Muscle layer of duodenum (tissue), 2 donors: ENCODE data around the gene SALL4.

Experiments used
- H3K27ac ChIP-seq: one replicate; pipeline ENCODE4 v1.7.0; 2013; ENCODE audit warnings: mild to moderate bottlenecking, low read length
- H3K27me3 ChIP-seq: one replicate; pipeline ENCODE4 v1.7.0; 2013; ENCODE audit warnings: low read depth, mild to moderate bottlenecking, control low read depth, low read length
- H3K36me3 ChIP-seq, 2 donors: one replicate each; pipeline ENCODE4 v1.7.0; 2013; ENCODE audit warnings: low read length in 2 of 2, control low read depth in 1 of 2, mild to moderate bottlenecking in 1 of 2; ENCODE audit not compliant: insufficient read depth in 2 of 2, control insufficient read depth in 1 of 2
- H3K4me1 ChIP-seq, 2 donors: one replicate each; pipeline ENCODE4 v1.7.0; 2013; ENCODE audit warnings: low read length in 2 of 2, mild to moderate bottlenecking in 2 of 2, control low read depth in 1 of 2, moderate library complexity in 1 of 2; ENCODE audit not compliant: insufficient read depth in 2 of 2, control insufficient read depth in 1 of 2
- H3K4me3 ChIP-seq, 2 donors: one replicate each; pipeline ENCODE4 v1.7.0; 2013; ENCODE audit warnings: low read length in 2 of 2, low read depth in 1 of 2, mild to moderate bottlenecking in 1 of 2
- H3K9me3 ChIP-seq, 2 donors: one replicate each; pipeline ENCODE4 v1.7.0; 2013; ENCODE audit warnings: low read length in 2 of 2, control low read depth in 1 of 2, mild to moderate bottlenecking in 1 of 2; ENCODE audit not compliant: control insufficient read depth in 1 of 2
- donor health status: healthy.

Gene SALL4

DNA sequence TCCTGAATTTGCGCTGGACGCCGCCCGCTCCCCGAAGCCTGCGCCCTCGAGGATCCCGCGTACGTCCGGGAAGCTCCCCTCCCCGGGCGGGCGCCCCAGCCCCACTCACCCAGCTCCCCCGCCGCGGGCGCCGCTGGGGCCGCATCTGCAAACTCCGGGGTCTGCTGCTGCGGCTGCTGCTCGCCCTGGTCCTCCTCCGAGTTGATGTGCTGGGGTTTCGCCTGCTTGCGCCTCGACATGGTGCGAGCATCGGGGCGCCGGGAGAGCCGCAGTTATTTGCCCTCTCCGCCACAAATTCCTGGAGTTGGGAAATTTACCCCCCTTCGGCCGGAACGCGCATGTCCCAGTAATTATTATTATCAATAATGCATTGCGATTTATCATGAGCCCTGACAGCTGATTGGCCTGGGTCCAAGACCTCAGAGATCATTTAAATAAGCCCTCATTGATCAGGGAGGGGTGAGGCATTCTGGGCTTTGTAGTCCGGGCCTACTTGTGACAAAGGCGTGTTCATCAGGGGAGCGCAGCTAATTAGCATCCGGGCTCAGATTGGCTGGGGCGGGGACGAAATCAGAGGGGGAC is at the start of gene SALL4:
TSS of gene SALL4 (minus strand) at position 352 of the 582 bp plus-strand sequence. CDS start at position 239, 113 bp downstream.
- Histone ChIP-seq H3K27me3 (peaks cover 31% of the 10 kb centered on the region), H3K9me3 (no peaks in the 10 kb centered on the region), H3K36me3 (no peaks in the 10 kb centered on the region), H3K4me3 (peak within 1 kb of the TSS; percentile 54 to 59), H3K27ac (no peak within 1 kb of the TSS), H3K4me1 (peaks cover 0 to 25% of the 10 kb centered on the region in 2 donors)

DNA sequence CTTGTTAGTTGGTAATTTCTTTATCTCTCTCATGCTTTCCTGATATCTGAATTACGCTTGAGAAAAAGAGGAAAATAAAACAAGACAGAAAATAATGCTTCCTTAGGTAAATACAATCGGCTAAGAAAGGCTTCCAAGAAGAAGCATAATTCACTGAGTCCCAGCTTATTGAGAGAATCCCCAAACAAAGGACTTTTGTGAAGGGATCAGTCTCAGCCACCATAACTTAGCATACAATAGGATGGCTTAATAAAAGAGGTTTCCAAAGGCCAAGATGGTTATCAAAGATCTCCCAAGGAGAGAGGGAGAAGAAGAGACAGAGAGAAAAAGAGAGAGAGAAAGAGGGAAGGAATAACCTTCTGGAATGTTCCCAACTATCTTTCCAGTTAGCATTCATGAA is 46.0 kb upstream of the SALL4 start:
- Histone ChIP-seq H3K27ac (no peak overlapping the region), H3K27me3 (no peaks in the 10 kb centered on the region), H3K4me3 (no peak overlapping the region), H3K36me3 (no peaks in the 10 kb centered on the region), H3K4me1 (no peaks in the 10 kb centered on the region), H3K9me3 (no peaks in the 10 kb centered on the region)

DNA sequence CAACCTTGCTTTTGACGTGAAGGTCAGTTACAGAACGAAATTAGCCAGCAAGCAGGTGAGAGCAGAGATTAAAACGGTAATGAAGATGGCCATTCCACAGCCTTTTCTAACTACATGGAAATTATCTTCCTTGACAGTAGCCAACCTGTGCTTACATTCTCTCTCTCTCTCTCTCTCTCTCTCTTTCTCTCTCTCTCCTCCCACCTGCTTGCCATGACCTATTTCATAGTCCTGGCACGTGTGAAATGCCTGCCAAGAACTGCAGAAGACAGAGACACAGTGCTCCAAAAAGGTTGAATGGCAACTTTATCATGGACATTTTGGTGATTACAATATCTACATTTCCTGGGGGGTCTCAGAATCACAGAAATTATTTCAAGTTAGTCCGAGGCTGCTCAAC is 38.5 kb upstream of the SALL4 start:
- Histone ChIP-seq H3K4me1 (no peaks in the 10 kb centered on the region), H3K27ac (no peak overlapping the region), H3K4me3 (no peak overlapping the region), H3K27me3 (no peaks in the 10 kb centered on the region), H3K36me3 (no peaks in the 10 kb centered on the region), H3K9me3 (no peaks in the 10 kb centered on the region)

DNA sequence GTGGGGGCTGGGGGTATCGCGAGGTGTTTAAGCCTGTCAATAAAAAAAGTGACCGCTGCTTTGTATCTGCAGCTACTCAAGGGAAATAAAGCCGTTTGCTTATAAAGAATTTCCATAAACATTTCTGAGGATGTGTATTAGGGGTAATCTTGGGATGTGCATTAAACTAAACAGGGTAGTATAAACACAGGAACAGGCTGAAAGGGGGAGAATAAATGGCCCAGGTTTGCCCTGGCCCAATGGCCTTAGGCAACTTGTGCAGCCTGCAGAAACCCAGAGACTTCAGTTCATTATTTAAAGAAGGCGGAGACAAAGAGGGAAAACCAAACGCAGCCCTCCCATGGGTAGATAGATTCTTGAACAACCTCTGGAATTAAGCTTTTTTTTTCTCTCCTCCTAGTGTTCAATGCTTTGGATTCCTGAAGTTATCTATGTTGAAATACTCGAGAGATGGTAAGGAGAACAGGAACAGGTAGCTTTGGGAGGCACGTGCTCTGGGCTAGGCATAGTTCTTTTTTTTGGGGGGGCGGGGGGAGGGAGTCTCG is 35.6 kb upstream of the SALL4 start:
- Histone ChIP-seq H3K4me3 (no peak overlapping the region), H3K36me3 (no peaks in the 10 kb centered on the region), H3K4me1 (no peaks in the 10 kb centered on the region), H3K9me3 (no peaks in the 10 kb centered on the region), H3K27ac (no peak overlapping the region), H3K27me3 (no peaks in the 10 kb centered on the region)

DNA sequence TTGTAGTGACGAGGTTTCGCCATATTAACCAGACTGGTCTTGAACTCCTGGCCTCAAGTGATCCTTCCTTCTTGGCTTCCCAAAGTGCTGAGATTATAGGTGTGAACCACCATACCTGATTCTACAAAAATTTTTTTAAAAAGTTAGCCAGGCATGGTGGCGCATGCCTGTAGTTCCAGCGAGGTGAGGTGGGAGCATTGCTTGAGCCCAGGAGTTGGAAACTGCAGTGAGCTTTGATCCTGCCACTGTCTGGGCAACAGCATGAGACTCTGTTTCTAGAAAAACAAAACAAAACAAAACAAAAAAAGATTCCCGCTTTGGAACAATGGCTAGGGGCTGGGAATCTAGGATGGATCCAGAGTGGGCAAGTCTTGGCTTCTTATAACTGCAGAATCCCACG is 35.1 kb upstream of the SALL4 start:
- H3K27ac ChIP-seq, result no peak overlapping the region
- H3K36me3 ChIP-seq, result no peaks in the 10 kb centered on the region

DNA sequence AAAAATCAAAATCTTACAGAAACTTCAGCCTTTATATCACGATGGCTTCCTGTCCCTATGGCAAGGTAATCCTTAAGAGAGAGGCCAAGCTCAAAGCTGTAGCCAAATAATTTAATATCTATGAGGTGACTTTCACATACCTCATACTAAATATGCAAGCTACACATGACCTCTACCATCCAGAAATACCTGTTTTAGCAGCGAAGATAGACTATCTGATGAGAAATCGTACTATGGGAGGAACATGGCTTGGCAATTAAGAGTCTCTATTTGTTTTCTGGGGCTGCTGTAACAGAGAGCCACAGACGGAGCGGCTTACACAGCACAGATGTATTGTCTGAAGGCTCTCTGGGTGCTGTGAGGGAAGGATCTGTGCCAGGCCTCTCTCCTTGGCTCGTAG is 31.0 kb upstream of the SALL4 start:
- H3K27me3 ChIP-seq, result no peaks in the 10 kb centered on the region
- H3K27ac ChIP-seq, result no peak overlapping the region
- H3K9me3 ChIP-seq, result no peaks in the 10 kb centered on the region
- H3K36me3 ChIP-seq, result no peaks in the 10 kb centered on the region
- H3K4me3 ChIP-seq, result no peak overlapping the region
- H3K4me1 ChIP-seq, result no peaks in the 10 kb centered on the region

More for the DNA sequence above, 35.1 kb upstream of the SALL4 start:
- H3K4me3 ChIP-seq, result no peak overlapping the region
- H3K27me3 ChIP-seq, result no peaks in the 10 kb centered on the region
- no peaks in the 10 kb centered on the region for H3K4me1 ChIP-seq
- no peaks in the 10 kb centered on the region for H3K9me3 ChIP-seq

DNA sequence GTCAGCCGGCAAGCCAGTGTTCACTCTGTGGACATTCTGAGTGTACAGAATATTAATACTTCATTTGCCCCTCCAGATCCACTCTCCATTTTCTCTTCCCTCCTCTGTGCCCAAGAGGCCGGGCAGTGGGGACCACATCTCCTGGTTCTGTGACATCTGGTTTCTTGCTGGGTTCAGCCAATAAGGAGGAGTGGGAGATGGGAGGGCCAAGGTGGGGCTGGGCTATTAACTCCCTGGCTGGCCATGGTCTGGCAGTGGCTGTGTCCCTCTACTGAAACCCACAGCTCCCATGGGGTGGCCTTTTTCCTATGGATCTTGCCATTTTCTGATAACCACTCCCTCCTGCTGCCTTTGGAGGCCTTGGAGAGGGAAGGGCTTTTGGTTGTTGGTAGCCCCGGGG is 30.0 kb upstream of the SALL4 start:
- Histone ChIP-seq H3K4me1 (no peaks in the 10 kb centered on the region), H3K4me3 (no peak overlapping the region), H3K27me3 (no peaks in the 10 kb centered on the region), H3K27ac (no peak overlapping the region), H3K36me3 (no peaks in the 10 kb centered on the region), H3K9me3 (no peaks in the 10 kb centered on the region)

DNA sequence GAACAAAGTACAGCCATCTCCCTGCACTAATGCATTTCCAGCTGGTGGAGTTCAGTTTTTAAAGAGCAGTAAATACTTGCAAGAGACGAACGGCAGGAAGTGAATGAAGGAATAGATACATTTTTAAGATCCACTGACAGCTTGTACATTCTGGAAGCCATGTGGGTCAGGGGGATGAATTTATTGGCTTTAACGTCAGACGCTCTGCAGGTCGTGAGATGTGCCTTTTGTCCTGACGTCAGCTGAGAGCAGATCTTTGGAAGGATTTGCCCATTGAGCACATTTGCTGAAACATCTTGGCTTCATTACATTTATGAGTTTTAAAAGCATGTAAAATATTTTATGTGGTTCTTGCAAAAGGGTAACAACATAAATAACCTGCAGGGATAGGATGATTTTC is 29.5 kb upstream of the SALL4 start:
- Histone ChIP-seq H3K9me3 (no peaks in the 10 kb centered on the region), H3K27me3 (no peaks in the 10 kb centered on the region), H3K36me3 (no peaks in the 10 kb centered on the region), H3K27ac (no peak overlapping the region), H3K4me1 (no peaks in the 10 kb centered on the region), H3K4me3 (no peak overlapping the region)

DNA sequence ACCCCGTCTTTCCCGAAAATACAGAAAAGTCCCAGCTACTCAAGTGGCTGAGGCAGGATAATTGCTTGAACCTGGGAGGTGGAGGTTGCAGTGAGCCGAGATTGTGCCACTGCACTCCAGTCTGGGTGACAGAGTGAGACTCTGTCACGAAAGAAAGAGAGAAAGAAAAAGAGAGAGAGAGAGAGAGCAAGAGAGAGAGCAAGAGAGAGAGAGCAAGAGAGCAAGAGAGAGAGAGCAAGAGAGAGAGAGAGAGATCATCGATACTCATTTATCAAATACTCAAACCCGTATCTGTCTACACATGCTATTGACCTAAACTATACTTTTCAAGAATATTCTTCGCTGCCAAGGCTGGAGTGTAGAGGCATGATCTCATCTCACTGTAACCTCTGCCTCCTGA is 28.2 kb upstream of the SALL4 start:
- Histone ChIP-seq H3K27ac (no peak overlapping the region), H3K27me3 (no peaks in the 10 kb centered on the region), H3K4me3 (no peak overlapping the region), H3K4me1 (no peaks in the 10 kb centered on the region), H3K9me3 (no peaks in the 10 kb centered on the region), H3K36me3 (no peaks in the 10 kb centered on the region)

DNA sequence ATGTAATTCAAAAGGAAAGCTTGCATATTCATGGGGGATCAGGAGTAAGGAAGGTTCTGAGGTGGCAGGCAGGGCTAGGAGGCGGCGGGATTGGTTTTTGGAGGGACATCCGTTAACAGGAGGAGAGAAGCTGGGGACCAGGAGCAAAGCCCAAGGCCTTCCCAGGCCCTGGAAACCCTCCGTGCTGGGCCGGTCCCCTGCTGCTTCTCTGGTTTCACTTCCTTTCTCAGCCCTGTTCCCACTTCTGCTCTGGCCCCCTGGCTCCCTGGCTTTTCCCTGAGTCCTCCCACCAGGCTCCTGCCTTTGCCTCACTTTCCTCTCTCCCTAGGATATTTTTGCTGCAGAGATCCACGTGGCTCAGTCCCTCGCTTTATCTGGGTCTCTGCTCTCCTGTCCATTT is 26.4 kb upstream of the SALL4 start:
- no peaks in the 10 kb centered on the region for H3K27me3 ChIP-seq
- no peaks in the 10 kb centered on the region for H3K4me1 ChIP-seq
- no peaks in the 10 kb centered on the region for H3K36me3 ChIP-seq
- no peak overlapping the region for H3K27ac ChIP-seq
- no peaks in the 10 kb centered on the region for H3K9me3 ChIP-seq
- no peak overlapping the region for H3K4me3 ChIP-seq

DNA sequence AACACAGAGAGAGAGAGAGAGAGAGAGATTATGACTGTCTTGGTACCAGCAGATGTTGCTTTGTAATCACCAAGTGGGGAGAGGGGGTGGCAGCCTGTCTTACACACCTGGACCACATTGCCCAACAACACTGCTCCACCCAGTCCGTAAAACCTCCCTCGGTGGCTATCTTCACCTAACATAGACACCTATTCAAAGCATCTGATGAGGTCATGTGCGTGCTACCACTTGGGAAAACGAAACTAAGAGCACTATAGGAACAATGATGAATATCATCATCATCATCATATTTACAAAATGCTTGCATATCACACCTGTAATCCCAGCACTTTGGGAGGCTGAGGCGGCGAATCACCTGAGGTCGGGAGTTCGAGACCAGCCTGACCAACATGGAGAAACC is 24.1 kb upstream of the SALL4 start:
- H3K4me1 ChIP-seq, result no peaks in the 10 kb centered on the region
- H3K27ac ChIP-seq, result no peak overlapping the region
- no peaks in the 10 kb centered on the region for H3K9me3 ChIP-seq
- H3K36me3 ChIP-seq, result no peaks in the 10 kb centered on the region
- no peak overlapping the region for H3K4me3 ChIP-seq
- H3K27me3 ChIP-seq, result no peaks in the 10 kb centered on the region

DNA sequence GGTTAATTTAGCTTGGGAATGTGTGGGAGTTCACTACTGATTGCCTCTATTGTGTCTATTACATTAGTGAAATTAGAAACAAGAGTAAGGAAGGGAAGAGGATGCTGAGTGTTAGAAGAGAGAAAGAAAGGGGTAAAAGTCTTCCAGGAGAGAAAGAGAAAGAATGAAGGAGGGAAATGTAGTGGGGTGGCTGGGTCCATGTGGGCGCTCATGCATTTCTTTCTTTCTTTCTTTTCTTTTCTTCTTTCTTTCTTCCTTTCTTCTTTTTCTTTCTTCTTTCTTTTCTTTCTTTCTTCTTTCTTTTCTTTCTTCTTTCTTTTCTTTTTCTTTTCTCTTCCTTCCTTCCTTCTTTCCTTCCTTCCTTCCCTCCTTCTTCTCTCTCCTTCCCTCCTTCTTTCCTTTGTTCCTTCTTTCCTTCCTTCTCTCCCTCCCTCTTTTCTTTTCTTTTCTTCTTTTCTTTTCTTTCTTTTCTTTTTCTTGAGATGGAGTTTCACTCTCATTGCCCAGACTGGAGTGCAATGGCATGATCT is 16.2 kb upstream of the SALL4 start:
- no peaks in the 10 kb centered on the region for H3K36me3 ChIP-seq
- H3K27ac ChIP-seq, result no peak overlapping the region
- H3K4me3 ChIP-seq, result no peak overlapping the region
- H3K9me3 ChIP-seq, result no peaks in the 10 kb centered on the region
- no peaks in the 10 kb centered on the region for H3K4me1 ChIP-seq
- no peaks in the 10 kb centered on the region for H3K27me3 ChIP-seq
